KBM-7 (cell line): Measurements from ENCODE around the gene C1QTNF12.

Experiments
- DNase-seq: peaks from one replicate; pipeline ENCODE4 v3.0.0-alpha.2; 2015
- in situ Hi-C: fragments of 300-500 bp; cut with MboI; formaldehyde crosslinking; loops from 2 replicates; pipeline ENCODE4 v1.14.3; 2020; ENCODE audit warnings: low sequenced_read_pairs, low pct_unique_long_range_greater_than_20kb, mixed read lengths

Gene C1QTNF12

DNA sequence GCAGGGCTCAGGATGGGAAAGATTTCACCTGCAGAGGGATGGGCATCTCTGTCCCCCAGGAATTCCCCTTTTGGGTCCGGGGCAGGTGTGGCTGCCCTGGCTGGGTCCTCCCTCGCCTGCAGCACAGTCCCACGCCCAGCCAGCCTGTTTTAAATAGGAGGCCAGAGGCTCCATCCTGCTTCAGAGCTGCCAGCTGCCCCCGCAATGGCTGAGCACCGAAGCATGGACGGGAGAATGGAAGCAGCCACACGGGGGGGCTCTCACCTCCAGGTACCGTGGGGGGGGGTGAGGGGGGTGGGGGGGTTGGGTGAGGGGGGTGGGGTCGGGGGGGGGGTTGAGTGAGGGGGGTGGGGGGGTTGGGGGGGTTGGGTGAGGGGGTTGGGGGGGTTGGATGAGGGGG is 37.3 kb upstream of the C1QTNF12 start:
- in situ Hi-C loops: no loop called here

DNA sequence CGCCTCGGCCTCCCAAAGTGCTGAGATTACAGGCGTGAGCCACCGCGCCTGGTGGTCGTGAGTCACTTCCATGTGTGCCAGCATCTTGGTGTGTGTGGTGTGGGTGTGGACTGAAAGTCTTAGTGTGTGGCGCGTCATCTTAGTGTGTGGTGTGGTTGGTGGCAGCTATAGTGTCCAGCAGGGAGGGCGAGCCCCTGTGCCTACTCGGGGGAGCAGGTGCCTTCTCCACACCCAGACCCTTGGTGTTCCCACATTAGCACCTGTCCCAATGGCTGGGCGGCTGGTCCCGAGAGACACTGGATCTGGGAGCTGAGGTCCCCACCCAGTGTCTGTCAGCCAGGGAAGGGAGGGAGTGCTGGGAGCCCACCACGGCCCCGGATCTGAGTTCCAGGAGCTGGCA is 36.5 kb upstream of the C1QTNF12 start:
- DNase-seq: no peak
- in situ Hi-C loops: no loop called here

More for the DNA sequence above, 37.3 kb upstream of the C1QTNF12 start:
- DNase-seq: no peak

DNA sequence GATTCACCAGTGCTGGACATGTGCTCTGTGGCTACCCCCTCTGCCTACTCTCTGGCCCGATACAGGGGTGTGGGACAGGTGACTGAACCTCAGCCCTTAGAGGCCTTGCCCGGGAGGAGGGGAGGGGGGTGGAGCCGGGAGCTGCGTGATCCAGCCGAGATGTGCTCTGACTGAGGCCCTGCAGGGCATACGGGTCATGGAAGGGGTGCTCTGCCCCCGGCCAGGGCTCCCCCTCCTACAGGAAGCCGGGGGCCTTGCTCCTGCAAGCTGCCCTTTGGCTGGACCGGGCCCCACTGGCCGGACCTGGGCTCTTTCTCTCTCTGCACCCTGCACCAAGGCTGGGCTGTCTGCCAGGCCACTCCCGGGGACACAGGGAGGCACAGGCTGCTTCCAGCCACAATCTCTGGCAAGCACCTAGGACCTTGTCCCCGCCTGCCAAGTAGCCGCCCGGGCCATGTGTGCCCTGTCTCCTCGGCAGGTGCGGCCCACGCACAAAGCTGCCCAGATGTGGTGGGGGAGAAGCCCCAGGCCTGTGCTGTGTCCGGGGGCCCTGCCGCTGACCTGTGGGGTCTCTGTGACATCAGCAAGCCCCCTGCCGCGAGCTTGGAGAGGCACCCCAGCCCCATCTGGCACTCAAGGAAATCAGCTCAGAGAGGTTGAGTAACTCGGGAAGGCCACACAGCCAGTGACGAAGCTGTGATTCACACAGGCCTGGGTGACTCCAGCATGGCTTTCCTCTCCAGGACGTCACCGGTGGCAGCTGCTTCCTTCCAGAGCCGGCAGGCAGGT is 35.2 kb upstream of the C1QTNF12 start:
- in situ Hi-C loops: no loop called here
- no peak for DNase-seq

DNA sequence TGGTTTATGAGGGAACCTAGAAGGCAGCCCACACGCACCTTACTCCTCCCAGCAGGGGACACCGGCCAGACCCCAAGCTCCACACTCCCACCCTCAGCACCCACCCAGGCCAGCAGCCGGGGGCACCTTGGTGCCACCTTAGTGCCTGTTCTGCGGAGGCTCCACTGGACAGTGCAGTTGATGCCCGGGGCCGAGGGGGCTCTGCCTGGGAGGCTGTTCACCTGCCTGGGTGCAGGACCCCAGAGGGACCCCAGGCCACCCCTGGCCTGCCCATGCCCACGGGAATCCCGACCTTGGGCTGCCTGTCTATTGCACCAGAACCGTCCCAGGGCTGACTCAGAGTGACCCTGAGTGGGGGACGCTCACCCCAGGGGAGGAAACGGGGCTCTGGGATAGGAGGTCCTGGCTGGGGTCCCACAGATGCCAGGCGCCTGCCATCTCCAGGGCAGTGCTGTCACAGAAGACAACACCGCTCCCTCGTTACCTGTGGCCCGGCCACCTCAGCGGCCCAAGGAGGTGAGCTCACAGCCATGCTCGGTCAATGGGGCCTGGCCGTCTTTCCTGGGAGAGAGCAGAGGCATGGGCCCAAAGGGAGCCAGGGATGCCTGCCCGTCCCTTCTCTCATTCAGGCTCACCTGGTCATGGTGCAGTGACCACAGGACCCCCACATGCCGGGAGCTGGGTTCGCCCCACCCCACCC is 34.4 kb upstream of the C1QTNF12 start:
- no peak for DNase-seq
- in situ Hi-C loops: no loop called here

DNA sequence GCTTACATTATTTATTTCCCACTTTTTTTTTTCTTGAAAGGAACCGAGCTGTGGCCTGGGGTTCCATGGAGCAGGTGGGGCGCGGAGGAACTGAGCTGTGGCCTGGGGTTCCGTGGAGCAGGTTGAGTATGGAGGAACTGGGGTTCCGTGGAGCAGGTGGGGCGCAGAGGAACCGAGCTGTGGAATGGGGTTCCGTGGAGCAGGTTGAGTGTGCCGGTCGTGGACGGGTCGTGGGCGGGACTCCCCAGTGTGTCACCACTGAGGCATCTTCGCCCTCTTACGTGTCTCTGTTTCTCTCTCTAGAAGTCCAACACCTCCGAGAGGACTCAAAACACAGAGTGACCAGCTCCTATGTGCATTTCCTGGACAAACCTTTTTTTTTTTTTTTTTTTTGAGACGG is 32.5 kb upstream of the C1QTNF12 start:
- in situ Hi-C loops: no loop called here
- DNase-seq: no peak

DNA sequence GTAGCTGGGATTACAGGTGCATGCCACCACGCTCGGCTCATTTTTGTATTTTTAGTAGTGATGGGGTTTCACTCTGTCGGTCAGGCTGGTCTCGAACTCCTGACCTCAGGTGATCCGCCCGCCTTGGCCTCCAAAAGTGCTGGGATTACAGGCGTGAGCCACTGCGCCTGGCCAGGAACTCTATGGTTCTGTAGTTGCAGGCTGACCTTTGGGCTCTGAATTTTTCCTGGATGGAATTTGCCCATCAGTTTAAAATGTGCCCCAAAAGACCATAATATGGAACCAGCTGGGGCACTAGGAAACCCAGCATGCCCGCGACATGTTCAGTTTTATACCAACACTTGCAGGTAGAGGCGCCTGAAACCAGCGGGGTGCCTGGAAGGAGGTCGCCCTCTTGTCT is 32.1 kb upstream of the C1QTNF12 start:
- DNase-seq: no peak
- in situ Hi-C loops: no loop called here

DNA sequence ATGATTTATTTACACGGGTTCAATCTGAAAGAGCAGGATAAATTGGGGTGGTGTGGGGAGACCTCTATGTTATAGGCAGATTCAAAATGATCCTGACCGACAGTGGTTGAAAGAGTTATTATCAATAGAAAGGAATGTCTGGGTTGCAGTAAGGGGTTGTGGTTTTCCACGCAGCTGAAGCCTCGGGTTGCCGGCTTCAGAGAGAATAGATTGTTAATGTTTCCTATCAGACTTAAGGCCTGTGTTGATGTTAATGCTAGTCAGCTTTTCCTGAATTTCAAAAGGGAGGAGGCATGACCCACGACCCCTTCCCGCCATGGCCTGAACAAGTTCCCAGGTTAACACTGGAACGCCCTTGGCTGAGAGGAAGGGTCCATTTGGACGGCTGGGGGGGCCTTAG is 29.3 kb upstream of the C1QTNF12 start:
- DNase-seq: no peak
- in situ Hi-C loops: no loop called here

DNA sequence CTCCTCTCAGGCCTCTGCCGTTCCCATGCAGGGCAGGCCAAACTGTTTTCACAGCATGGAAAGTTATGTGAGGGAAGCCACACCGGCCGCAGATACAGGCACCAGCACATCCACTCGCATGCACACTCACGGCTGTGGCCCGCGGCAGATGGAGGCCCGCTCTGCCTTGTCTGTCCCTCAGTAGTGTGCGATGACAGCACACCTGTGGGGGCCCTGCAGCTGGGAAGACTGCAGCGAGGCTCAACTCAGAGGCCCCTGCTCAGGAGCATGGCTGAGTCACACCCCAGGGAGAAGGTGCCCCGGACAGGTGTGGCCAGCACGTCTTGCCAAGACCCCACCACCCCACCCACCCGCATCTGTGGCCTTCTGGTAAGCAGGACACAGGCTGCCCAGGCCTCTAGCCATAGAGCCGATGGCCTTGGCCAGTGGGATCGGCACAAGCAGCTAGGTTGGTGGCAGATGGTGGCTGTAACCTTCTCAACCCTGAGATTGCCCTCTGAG is 28.5 kb upstream of the C1QTNF12 start:
- no peak for DNase-seq
- in situ Hi-C loops: no loop called here

DNA sequence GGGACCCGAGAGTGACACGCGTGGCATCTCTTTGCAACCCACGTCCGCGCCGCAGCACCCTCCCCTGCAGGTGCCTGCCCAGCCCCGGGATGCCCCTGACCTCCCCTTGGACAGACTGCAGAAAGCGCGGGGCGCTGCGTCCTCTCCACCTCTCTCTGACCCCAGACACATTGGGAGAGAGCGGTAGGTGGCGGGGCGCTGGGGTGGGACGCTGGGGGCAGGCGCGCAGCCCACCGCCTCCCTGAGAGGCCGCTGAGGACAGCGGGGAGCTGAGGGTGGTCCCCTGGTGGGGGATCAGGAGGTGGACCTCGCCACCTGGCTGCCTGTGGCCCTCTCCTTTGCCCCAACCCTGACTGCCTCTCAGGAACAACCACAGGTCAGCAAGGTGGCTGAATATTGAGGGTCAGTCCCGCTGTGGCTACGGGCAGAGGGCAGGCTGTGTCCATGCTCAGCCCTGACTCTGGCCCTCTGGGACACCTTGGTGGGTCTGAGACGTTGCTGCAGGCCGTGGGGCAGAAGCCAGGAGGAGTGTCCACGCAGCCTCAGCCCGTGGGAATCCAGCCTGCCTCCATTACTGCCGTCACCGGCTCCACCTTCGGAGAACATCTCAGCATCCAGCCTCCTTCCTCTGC is 27.9 kb upstream of the C1QTNF12 start:
- no peak for DNase-seq
- in situ Hi-C loops: no loop called here

DNA sequence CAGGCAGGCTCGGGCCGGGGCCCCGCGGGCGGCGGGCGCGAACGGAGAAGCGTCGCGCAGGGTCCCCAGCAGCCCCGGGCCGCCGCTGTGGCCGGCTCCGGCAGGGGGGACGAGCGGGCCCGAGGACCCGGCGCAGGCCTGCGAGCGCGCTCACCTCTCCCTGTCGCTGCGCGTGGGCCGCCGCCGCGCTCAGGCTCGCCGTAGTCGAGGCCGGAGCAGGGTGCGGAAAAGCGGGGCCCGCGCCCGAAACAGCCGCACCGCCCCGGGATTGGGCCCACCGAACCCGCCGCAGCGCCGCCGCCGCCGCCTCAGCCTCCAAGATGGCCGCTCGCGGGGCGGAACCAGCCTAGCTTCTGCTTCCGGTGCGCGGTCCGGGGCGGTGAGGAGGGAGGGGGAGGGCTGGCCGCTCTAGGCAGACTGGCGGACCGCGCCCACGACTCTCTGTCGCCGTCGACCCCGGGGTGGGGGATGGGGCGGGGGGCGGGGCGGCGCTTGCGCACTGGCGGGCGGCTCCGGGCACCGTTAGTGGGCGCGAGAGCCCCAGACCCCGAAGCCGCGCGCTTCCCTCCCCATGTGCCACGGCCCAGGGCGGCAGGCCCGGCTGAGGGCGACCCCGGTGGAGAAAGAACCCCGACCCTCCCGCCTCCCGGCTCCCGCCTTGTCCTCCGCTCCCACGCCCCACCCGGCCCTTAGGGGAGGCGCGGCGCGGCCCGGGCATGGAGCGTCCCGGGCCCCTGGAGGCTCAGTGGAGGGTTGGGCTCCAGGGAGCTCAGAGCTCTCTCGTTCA is 27.2 kb upstream of the C1QTNF12 start, which contains the start of gene UBE2J2:
TSS of gene UBE2J2 (minus strand) at position 343 of the 787 bp plus-strand sequence. CDS start 5,862 bp downstream, outside the sequence.
- DNase-seq: peak; percentile 83
- in situ Hi-C loops: no loop called here

DNA sequence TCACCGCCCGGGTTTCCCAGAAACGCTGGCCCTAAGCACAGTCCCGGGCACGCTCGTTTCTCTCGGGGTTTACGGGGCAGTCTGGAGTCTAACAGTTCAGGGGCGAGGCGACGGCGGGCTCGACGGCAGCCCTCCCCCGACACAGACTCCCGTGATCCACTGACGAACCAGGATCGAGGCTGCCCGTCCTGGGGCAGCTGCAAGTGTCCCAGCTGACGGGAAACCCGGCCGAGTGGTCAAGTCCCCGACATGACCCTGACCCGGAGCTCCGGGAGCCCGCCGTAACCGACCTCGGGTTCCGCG is 26.6 kb upstream of the C1QTNF12 start:
- no peak for DNase-seq
- in situ Hi-C loops: no loop called here

DNA sequence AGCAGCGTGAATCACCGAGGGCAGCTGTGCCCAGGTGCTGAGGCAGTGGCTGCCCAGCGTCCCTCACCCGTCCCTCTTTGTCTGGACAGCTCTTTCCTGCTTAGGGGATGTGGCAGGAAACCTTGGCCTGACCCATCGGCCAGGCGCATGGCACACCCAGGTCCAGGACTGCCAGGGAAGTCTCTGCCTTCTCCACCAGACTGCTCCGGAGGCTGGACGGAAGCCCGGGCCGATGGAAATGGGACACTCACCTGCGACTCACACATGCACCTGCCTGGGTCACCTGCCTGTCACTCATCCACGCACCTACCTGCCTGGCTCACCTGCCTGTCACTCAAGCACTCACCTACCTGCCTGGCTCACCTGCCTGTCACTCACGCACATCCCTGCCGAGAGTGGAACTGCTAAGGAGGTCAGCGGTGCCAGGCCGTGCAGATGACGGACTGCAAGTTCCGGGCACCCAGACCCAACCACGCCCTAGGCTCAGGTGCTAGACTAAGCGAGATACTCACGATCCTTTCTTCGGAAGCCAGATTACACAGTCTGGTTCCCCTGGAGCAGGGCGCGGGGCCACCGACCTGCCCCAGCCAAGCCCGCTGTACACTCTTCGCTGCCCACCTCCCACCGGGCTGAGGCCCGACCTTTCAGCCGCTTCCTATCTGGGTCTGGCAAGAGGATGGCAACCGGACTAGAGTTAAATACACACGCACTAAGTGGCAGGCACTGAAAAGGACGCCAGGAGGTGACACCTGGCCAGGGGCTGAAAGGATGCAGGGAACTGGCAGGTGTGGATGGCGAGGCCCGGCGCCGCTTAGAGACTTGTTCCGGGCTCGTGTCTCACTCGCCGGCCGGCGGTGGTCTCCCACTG is 26.1 kb upstream of the C1QTNF12 start:
- in situ Hi-C loops: no loop called here
- no peak for DNase-seq

DNA sequence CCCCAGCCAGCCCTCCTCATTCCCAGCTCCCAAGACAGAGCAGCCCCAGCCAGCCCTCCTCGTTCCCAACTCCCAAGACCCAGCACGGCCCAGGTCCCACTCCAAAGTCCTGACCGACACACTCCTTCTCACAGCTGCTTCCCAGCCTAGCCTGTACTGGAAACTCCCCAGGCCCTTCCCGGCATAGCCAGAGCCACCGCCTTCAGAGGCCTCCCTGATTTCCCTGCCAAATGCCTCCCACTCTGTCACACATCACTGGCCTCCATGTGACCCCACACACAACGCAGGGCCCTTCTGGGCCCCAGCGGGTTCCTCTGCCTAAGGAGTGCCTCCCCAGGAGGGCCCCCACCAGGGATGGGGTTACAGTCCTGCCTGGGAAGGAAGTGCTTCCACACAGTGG is 24.3 kb upstream of the C1QTNF12 start:
- in situ Hi-C loops: no loop called here
- DNase-seq: no peak

DNA sequence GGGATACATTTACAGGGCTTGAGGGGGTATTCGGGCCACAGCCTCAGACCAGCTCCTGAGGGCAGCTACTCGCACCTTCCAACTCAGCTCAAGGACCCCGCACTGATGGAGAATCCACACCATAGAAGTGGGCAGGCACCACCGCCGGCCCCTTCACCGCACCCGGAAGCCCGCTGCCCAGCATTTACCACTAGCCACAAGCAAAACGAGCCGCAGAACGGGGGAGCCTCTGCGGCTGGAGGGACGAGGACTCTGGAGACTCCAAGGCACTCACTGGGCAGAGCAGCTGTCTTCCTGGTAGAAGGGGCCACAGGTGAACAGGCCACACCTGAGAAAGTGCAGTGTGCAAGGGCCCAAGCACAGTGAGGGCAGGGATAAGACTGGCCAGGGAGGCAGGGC is 21.8 kb upstream of the C1QTNF12 start:
- in situ Hi-C loops: no loop called here
- DNase-seq: no peak

DNA sequence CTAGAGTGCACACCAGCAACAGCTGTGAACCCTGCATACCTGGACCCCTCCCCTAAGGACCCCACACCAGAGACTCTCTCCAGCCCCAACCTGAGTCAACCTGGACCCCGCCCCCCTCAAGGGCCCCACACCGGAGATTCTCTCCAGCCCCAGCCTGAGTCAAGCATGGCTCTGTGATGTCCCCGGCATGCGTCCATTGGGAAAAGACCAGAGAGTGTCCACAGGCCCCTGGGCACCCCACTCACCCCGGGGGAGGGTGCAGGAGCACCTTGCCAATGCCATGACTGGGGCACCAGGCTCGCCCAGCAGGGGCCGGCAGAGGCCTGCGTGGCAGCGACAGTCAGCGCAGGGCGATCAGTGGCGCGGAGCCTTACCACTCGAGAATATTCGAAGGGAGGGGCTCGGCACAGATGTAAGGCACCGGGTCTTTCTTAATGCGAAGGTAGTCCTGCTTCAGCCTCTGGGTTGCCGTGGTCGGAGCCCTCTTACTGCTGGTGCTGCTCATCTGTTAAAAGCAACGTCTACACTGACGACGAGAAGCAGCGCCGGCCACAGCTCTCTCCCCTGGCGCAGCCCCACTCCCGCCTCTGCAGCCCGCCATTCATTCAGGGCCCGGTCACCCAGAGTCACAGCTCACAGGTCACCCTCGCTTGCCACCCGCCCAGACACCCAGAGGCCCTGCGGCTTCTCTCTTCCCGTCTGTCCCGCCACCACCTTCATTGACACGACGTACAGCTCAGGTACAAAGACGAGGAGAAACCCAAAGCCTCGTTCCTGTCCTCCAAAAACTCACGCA is 21.2 kb upstream of the C1QTNF12 start:
- DNase-seq: no peak
- in situ Hi-C loops: no loop called here

DNA sequence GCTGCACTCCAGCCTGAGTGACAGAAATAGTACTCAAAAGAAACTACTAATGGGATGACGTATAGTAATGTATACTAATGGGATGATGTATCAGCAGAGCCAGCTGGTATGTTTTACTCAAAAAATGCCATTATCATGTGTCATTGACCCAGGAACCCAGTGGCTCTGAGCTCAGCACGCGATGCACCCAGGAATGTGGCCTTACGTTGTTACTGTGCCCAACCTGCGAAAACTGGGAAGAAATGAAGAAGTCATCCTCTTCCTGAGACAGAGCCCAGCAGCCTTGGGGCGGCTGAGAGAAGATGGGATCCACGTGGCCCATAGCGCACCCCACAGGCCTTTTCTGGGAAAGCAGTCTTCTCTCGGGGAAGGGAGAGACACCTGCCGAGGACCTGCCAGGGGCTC is 18.3 kb upstream of the C1QTNF12 start:
- in situ Hi-C loops: no loop called here
- DNase-seq: peak; percentile 55

DNA sequence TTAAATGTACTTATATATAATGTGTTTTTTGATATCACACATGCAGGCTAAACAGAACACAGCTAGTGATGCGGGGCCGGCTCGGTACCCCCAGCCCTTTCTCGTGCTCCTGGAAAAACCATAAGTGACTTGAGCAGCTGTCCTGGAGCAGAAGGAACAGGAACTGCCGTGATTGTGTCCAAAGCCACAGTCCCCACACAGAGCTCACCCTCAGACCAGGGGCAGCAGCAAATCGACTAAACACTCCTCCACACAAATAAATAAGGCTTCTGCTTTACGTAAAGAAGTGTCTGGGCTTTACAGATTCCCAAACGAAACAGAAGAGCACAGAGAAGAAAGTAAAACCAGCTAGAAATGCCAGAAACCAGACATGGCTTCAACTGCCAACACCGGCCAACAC is 17.5 kb upstream of the C1QTNF12 start:
- in situ Hi-C loops: no loop called here

DNA sequence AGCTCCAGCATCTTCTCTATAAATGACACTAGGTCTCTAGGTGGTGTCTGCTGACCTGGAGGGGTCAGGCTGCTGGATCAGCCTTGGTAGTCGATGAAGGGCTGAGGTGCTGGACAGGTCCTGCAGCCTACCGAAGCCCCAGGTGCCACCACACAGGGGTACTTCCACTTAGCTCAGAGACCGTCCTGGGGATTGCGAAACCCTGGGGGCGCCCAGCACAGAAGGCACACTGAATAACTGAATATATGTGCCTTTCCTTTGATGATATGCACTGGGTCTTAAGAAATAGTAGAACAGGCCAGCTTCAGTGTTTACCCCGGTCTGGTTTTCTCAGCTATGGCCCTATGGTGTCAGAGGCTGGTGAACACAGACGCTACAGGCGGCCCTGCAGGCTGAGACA is 16.2 kb upstream of the C1QTNF12 start:
- in situ Hi-C loops: no loop called here
- DNase-seq: no peak

More for the DNA sequence above, 17.5 kb upstream of the C1QTNF12 start:
- no peak for DNase-seq
